ENCODE measurements around the gene CLIP4.

CLIP4 gene

DNA sequence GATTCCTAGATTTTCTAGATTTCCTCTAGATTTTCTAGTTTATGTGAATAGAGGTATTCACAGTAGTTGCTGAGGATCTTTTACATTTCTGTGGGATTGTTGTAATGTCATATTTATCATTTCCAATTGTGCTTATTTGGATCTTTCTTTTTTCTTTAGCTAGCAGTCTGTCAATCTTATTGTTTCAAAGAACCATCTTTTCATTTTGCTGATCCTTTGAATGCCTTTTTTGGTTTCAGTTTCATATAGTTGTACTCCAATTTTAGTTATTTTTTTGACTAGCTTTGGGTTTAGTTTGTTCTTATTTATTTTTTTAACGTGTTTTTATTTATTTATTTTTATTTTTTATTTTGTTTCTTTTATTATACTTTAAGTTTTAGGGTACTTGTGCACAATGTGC lies 24.5 kb downstream of the CLIP4 start:
- TF ChIP-seq GATA3 (IDR thresholded peaks at IDR 0.05; ENCODE audit: low read depth, low read length) (no peak), GATA2 (IDR thresholded peaks at IDR 0.05; ENCODE audit: low read depth, low read length) (no peak)

DNA sequence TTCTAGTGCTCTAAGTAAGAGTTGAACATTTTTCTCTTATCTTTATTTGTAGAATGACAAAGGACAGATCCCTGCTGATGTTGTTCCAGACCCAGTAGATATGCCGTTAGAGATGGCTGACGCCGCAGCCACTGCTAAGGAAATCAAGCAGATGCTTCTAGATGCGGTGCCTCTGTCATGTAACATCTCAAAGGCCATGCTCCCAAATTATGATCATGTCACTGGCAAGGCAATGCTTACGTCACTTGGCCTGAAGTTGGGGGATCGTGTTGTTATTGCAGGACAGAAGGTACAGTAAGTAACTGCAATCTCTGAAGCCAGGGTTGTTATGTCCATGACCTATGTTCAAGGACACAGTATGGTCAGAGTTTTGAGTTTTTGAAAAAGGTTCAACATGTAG lies 28.4 kb downstream of the CLIP4 start:
- TF ChIP-seq GATA2 (IDR thresholded peaks at IDR 0.05; ENCODE audit: low read depth, low read length) (no peak), GATA3 (IDR thresholded peaks at IDR 0.05; ENCODE audit: low read depth, low read length) (no peak)

GRCh38 chr2:29146197-29146596 lies 31.0 kb downstream of the CLIP4 start:
- no peak for TF ChIP-seq GATA3 (IDR thresholded peaks at IDR 0.05; ENCODE audit: low read depth, low read length)
- no peak for TF ChIP-seq GATA2 (IDR thresholded peaks at IDR 0.05; ENCODE audit: low read depth, low read length)

- TF ChIP-seq GATA2 (IDR thresholded peaks at IDR 0.05; ENCODE audit: low read depth, low read length) (no peak), GATA3 (IDR thresholded peaks at IDR 0.05; ENCODE audit: low read depth, low read length) (no peak)
These were observed 32.7 kb downstream of the CLIP4 start for GRCh38 chr2:29147963-29148362.

DNA sequence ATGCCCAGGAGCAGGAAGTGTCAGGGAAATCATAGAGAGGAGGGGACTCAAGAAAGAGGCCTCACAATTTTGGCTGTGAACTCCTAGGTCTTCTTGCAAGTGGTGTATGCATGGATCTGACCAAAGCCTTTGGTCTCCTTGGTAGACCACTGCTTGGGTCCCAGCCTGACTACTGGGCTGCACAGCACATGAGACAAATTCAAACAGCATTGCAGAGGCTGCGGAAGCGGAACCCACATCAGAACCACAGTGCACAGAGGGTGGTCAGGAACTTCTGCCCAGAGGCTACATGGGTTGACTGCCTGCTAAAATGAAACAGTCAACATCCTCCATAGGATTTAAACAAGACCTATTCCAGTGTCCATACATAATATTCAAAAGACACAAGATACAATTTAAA lies 39.4 kb downstream of the CLIP4 start:
- TF ChIP-seq GATA3 (IDR thresholded peaks at IDR 0.05; ENCODE audit: low read depth, low read length) (no peak), GATA2 (IDR thresholded peaks at IDR 0.05; ENCODE audit: low read depth, low read length) (no peak)

GRCh38 chr2:29155578-29155977 lies 40.4 kb downstream of the CLIP4 start:
- no peak for TF ChIP-seq GATA2 (IDR thresholded peaks at IDR 0.05; ENCODE audit: low read depth, low read length)
- no peak for TF ChIP-seq GATA3 (IDR thresholded peaks at IDR 0.05; ENCODE audit: low read depth, low read length)

DNA sequence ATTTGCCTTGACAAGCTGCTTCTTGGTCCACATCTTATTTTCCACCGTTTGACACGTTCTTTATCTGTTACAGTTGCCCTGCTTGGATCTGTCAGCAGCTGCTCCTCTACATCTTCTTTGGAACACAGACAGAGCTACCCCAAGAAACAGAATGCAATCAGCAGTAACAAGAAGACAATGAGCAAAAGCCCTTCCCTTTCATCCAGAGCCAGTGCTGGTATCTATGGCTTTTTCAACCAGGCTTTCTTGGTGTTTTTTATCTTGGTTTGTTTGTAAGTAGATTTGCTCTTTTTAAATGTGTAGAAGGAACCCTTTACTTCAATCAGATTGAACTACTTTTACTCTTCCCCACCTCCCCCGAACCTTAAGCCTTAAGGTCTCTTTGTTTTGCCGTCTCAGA lies 41.9 kb downstream of the CLIP4 start:
- TF ChIP-seq GATA3 (IDR thresholded peaks at IDR 0.05; ENCODE audit: low read depth, low read length) (no peak), GATA2 (IDR thresholded peaks at IDR 0.05; ENCODE audit: low read depth, low read length) (no peak)

DNA sequence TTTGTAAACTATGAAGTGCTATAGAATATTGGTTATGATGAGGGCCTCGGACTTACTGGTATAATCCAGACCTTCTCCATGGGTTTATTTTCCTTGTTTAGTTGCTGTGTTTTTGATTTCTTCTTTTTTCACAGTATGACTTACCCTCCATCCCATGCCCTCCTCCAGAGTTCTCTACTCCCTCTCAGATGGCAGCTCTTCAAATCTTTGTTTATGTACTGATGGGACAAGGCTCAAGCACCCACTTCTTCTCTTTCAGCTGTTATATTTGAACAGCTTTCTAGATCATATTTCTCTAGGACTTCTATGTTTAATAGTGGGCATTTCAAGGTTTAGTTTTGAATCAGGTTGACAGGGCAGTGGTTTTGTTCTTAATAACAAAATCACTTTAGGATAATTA lies 43.9 kb downstream of the CLIP4 start:
- TF ChIP-seq GATA3 (IDR thresholded peaks at IDR 0.05; ENCODE audit: low read depth, low read length) (no peak), GATA2 (IDR thresholded peaks at IDR 0.05; ENCODE audit: low read depth, low read length) (no peak)

DNA sequence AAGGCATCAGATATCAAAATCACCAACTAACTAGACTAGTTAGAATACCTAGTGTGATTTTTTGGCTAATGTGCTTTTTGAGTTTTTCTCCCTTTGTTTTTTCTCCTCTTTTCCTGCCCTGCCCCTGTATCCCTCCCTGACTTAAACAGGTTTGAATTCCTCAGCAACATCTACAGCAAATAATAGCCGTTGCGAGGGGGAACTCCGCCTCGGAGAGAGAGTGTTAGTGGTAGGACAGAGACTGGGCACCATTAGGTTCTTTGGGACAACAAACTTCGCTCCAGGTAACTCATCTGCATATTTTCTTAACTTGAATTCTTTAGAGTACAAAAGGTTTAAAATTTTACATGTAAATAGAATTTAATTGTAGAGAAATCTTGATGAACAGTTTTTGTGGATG lies 45.0 kb downstream of the CLIP4 start:
- no peak for TF ChIP-seq GATA2 (IDR thresholded peaks at IDR 0.05; ENCODE audit: low read depth, low read length)
- TF ChIP-seq GATA3 (IDR thresholded peaks at IDR 0.05; ENCODE audit: low read depth, low read length), result no peak

GRCh38 chr2:29162204-29162928 lies 47.2 kb downstream of the CLIP4 start:
- TF ChIP-seq GATA3 (IDR thresholded peaks at IDR 0.05; ENCODE audit: low read depth, low read length), result no peak
- TF ChIP-seq GATA2 (IDR thresholded peaks at IDR 0.05; ENCODE audit: low read depth, low read length), result no peak

GRCh38 chr2:29164091-29164846 lies 49.1 kb downstream of the CLIP4 start:
- TF ChIP-seq GATA3 (IDR thresholded peaks at IDR 0.05; ENCODE audit: low read depth, low read length) (peak; percentile 73), GATA2 (IDR thresholded peaks at IDR 0.05; ENCODE audit: low read depth, low read length) (peak; percentile 44; the same call in 1 of the 2 replicates)

DNA sequence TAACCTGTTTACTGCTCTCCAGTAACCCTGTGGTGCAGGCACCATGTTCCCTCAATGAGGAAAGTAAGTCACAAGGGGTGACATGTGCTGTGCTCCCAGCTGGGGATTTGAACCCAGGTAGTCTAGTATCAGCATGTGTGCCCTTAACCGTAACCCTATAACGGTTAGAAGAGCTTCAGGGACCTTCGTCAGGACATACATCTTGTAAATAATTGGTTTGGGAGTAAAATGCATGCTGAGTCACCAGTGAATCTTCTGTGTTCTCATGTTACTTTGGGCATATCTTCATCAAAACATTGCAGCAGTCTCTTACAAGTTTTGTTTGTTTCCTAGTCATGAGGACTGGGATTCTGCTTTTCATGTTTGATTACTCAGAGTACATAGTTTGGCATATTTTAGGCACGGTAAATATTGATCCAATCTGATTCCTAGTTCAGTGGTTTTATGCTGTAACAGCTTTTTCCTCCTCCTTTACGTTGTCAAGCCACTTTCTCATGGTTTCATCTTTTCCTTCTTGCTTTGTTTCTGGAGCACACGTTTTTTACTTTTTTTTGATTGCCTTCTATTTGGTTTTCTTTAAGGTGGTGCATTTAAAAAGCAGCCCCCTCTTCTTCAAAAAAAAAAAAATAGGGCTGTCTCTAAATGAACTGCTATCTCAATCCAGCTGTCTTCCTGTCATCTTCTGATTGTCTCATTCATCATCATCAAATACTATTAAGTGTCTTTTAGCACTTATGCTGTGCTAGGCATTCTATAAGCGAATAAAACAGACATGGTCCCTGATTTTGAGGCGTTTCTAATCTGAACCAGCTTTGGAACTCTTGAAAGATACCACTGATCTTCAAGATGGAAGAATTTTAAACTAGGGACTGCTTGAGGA lies 50.4 kb downstream of the CLIP4 start:
- TF ChIP-seq GATA3 (IDR thresholded peaks at IDR 0.05; ENCODE audit: low read depth, low read length) (no peak), GATA2 (IDR thresholded peaks at IDR 0.05; ENCODE audit: low read depth, low read length) (no peak)

GRCh38 chr2:29166242-29167039 lies 51.2 kb downstream of the CLIP4 start:
- TF ChIP-seq GATA3 (IDR thresholded peaks at IDR 0.05; ENCODE audit: low read depth, low read length) (no peak), GATA2 (IDR thresholded peaks at IDR 0.05; ENCODE audit: low read depth, low read length) (no peak)

Measured in SH-SY5Y (cell line).